Stimulated activated CD8-positive, alpha-beta memory T cell treated with anti-CD3 and anti-CD28 coated beads, Interleukin-12 subunit alpha, Interleukin-12 subunit beta, amount 100 ng/mL, for 24 hours (primary cell): Measurements from ENCODE around the gene GABRD.
"Not testable (repeated sequence)": the region's sequence is repeated elsewhere in the genome, so short reads cannot be mapped to it uniquely, and the experiment has no call there.

Source experiments
- DNase-seq: peaks from one replicate; pipeline ENCODE4 v3.0.0-alpha.2; 2020; ENCODE audit errors: extremely low read depth

The GABRD gene, protein sequence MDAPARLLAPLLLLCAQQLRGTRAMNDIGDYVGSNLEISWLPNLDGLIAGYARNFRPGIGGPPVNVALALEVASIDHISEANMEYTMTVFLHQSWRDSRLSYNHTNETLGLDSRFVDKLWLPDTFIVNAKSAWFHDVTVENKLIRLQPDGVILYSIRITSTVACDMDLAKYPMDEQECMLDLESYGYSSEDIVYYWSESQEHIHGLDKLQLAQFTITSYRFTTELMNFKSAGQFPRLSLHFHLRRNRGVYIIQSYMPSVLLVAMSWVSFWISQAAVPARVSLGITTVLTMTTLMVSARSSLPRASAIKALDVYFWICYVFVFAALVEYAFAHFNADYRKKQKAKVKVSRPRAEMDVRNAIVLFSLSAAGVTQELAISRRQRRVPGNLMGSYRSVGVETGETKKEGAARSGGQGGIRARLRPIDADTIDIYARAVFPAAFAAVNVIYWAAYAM

DNA sequence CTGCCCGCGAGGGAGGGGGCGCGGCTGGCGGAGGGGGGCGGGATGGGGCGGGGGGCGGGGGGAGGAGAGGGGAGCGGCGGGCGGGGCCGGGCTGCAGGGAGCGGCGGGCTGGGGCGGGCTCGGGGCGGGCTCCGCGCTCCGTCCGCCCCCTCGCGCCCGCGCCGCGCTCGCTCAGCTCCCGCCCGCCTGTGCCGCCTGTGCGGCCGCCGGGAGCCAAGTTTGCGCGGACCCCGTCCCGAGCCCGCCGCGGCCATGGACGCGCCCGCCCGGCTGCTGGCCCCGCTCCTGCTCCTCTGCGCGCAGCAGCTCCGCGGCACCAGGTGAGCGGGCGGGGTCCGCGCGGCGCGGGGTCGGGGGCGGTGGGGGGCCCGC is at the start of gene GABRD:
Gene GABRD, plus strand, starts transcription at position 174 of the 372 bp plus-strand sequence. Its CDS starts 79 bp downstream, at position 253.
- DNase-seq = no peak

DNA sequence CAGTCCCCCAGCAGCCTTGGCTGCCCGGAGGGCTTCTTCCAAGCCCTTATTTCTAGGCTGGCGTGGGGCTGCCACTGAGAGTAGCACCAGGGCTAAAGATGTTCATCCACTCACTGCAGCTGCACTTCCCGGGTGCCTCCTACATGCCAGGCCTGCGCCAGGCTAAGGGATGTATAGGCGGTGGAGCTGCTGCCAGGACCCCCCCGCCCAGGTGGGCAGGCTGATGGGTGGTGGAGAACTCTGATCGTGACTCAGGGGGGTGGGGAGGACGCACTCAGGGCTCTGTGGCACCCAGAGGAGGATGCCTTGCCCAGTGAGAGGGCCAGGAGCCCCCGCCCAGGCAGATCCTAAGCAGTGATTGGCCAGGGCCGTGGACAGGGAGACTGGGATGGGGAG is 49.6 kb upstream of the GABRD start:
- no peak for DNase-seq

- DNase-seq = no peak
Observed at GRCh38 chr1:1969953-1970716, 49.0 kb upstream of the GABRD start.

DNA sequence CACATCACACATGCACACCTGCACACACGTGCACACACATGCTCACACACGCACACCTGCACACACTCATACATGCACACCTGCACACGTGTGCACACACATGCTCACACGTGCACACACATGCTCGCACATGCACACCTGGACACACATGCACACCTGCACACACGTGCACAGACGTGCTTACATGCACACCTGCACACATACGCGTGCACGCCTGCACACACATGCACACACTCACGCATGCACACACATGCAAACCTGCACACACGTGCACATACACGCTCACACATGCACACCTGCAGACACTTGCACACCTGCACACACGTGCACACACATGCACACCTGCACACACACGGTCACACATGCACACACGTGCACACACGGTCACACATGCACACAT is 48.1 kb upstream of the GABRD start:
- DNase-seq = no peak

- no peak for DNase-seq
Observed at GRCh38 chr1:1971688-1972087, 47.5 kb upstream of the GABRD start.

- DNase-seq = no peak
Observed at GRCh38 chr1:1972976-1973715, 46.0 kb upstream of the GABRD start.

- DNase-seq = no peak
Observed at GRCh38 chr1:1973716-1974642, 45.2 kb upstream of the GABRD start.

DNA sequence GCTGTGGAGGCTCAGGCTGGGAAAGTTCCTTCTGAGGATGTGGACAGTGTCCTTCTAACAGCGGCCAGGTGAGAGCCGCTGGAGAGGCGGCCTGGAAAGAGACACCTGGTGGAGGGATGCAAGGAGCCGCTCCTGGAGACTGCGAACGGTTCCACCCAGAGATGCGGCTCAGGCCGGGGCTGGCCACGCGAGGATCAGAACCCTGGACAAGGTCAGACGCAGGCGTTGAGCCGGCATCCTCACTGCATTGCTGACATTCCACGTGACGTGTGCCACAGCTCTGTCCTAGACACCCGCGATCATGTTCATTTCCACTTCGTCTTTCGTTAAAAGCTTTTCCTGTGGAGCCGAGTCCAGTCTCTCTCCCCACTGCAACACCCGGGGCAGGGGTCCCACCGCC is 44.3 kb upstream of the GABRD start:
- no peak for DNase-seq

GRCh38 chr1:1975535-1975934 is 43.6 kb upstream of the GABRD start:
- DNase-seq = no peak

DNA sequence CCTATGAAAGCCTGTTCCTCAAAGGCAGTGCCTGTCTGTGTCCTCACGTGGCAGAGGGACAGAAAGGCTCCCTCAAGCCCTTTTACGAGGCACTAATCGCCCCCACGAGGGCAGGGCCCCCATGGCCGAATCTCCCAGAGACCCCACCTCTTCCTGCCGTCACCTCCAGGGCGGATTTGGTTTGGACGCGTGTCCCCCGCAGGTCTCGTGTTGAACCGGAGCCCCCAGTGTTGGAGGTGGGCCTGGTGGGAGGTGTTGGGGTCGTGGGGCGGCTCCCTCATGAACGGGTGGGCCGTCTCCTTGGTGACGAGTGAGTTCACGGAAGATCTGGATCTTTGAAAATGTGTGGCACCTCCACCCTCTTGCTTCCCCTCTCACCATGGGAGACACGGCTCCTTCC is 43.1 kb upstream of the GABRD start:
- DNase-seq = no peak

DNA sequence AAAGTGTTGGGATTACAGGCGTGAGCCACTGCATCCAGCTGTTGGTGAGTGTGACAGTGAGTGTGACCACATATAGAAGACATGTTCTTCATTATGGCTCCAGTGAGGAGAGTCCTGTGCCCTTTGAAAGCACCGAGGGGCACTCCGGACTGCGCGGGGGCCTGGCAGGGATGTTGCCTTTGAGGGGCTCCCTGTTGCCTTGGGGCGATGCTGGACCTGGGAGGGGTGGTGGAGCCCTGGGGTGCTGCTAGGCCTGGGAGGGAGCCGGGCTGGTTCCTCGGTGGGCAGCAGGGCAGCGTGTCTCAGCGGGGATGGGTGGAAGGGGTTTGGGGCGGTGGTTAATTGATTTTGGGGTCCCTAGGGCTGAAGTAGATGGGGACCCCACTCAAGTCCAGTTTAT is 41.0 kb upstream of the GABRD start:
- DNase-seq = no peak

- DNase-seq = not testable (repeated sequence)
Observed at GRCh38 chr1:1978690-1979481, 40.3 kb upstream of the GABRD start.

GRCh38 chr1:1979482-1980165 is 39.5 kb upstream of the GABRD start:
- DNase-seq = no peak

DNA sequence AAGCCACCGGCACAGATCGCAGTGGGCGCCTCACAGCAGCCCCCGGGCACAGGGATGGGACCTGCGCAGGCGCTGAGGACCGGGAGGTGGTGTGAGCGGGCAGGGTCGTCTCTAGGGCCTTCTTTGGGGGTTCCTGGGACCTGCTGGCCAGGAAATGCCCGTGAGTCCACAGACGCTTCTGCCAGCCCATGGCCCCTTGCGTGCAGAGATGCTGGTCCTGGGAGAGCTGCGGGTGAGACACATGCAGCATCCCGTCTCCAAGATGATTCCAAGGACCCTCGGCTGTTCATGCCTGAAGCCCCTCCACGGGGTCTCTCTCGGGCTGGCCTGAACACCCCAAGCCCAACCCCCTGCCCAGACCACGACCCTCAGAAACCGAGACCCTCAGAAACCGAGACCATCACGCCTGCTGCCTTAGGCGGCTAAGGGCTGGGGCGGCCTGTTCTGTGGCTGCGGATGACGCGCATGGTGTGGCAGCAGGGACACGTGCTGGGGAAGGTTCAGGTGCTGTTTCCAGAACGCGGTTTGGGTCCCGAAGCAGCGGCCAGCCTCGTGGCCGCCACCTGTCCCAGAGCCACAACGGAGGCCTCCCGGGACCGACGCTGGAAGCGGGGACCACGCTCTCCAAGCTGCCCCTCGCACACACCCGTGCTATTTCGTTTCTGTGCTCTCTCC is 38.5 kb upstream of the GABRD start:
- DNase-seq = no peak

DNA sequence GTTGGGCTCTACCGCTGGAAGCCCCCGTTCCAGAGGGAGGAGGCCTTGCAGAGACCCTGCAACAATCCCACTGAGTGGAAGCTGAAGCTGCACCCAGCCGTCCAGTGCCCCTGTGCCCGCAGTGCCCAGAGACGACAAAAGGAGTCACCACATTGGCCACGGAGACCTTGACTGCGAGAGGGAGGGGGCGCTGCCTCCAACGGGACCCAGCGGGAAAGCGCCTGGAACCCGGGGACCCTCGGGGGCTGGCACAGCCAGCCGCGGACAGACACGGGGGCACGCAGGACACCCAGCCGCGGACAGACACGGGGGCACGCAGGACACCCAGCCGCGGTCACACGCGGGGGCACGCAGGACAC is 38.0 kb upstream of the GABRD start:
- DNase-seq = no peak

GRCh38 chr1:1981631-1982327 is 37.4 kb upstream of the GABRD start:
- DNase-seq = not testable (repeated sequence)

DNA sequence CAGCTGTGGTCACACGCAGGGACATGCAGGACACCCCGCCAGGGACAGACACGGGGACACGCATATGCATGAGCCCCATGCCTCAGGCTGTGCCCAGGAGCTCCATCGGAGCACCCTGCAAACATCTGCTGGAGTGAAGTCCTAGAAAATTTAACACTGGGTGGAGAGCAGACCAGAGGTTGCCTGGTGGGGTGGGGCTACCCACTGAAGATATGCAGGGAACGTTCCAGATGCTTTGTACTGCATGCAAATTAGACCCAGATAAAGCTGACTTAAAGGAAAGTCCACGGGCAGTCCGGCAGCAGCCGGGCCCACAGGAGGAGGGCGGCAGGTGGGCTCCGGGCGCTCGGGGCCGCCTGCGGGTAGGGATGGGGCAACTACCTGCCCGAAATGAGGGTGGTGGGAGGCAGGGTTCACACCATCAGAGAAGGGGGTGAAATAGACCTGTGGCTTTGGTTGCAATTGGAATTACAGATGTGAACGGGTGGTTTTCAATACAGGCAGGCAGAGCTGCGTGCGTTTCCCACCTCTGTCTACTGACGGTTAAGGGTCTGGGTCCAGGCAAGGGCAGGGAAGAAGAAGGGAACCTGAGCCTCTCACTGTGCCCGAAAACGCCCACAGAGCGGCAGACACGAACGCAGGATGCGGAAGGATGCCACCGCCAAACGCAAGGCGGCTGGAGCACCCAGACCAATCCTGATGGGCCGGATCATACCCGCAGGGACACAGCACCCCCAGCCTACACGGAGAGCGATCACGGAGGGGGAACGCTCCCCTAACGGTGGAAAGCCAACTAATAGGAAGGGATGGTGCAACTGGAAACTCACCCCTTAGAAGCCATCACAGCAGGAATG is 36.5 kb upstream of the GABRD start:
- DNase-seq = no peak

GRCh38 chr1:1984560-1985070 is 34.5 kb upstream of the GABRD start:
- no peak for DNase-seq
